ENCODE measurements around the gene GCDH.
A peak's percentile ranks its signal among the peaks of the same experiment; 100 is the strongest.
"Not testable (repeated sequence)": the region's sequence is repeated elsewhere in the genome, so short reads cannot be mapped to it uniquely, and the experiment has no call there.

The GCDH gene

GRCh38 chr19:12890787-12891552 lies at the start of gene GCDH:
GCDH (plus strand) TSS chr19:12891160; CDS start chr19:12891305, 145 bp downstream.
- DNase-seq (ENCODE audit: low read depth in 1 of 2, low spot score in 1 of 2): peak; percentile 86 to 91

- no peak for DNase-seq (ENCODE audit: low read depth in 1 of 2, low spot score in 1 of 2)
These were observed 48.4 kb upstream of the GCDH start for GRCh38 chr19:12842511-12842910.

- no peak for DNase-seq (ENCODE audit: low read depth in 1 of 2, low spot score in 1 of 2)
These were observed 47.6 kb upstream of the GCDH start for GRCh38 chr19:12843328-12843727.

- DNase-seq (ENCODE audit: low read depth in 1 of 2, low spot score in 1 of 2): no peak
These were observed 46.8 kb upstream of the GCDH start for GRCh38 chr19:12843999-12844732.

GRCh38 chr19:12846613-12847012 lies 44.3 kb upstream of the GCDH start:
- not testable (repeated sequence) for DNase-seq (ENCODE audit: low read depth in 1 of 2, low spot score in 1 of 2)

- peak; percentile 70 to 81 for DNase-seq (ENCODE audit: low read depth in 1 of 2, low spot score in 1 of 2)
These were observed 43.5 kb upstream of the GCDH start for GRCh38 chr19:12847159-12848139.

- no peak for DNase-seq (ENCODE audit: low read depth in 1 of 2, low spot score in 1 of 2)
These were observed 34.3 kb upstream of the GCDH start for GRCh38 chr19:12856653-12857052.

GRCh38 chr19:12858041-12858928 lies 32.7 kb upstream of the GCDH start:
- DNase-seq (ENCODE audit: low read depth in 1 of 2, low spot score in 1 of 2): no peak

GRCh38 chr19:12859546-12859945 lies 31.4 kb upstream of the GCDH start:
- DNase-seq (ENCODE audit: low read depth in 1 of 2, low spot score in 1 of 2): no peak

- DNase-seq (ENCODE audit: low read depth in 1 of 2, low spot score in 1 of 2): no peak
These were observed 26.8 kb upstream of the GCDH start for GRCh38 chr19:12864143-12864542.

- no peak for DNase-seq (ENCODE audit: low read depth in 1 of 2, low spot score in 1 of 2)
These were observed 25.9 kb upstream of the GCDH start for GRCh38 chr19:12864721-12865715.

GRCh38 chr19:12865746-12866415 lies 25.1 kb upstream of the GCDH start:
- DNase-seq (ENCODE audit: low read depth in 1 of 2, low spot score in 1 of 2): no peak

- DNase-seq (ENCODE audit: low read depth in 1 of 2, low spot score in 1 of 2): no peak
These were observed 24.4 kb upstream of the GCDH start for GRCh38 chr19:12866416-12867119.

GRCh38 chr19:12867120-12868099 lies 23.6 kb upstream of the GCDH start:
- DNase-seq (ENCODE audit: low read depth in 1 of 2, low spot score in 1 of 2): peak in 1 of 2 donors; percentile 42

- DNase-seq (ENCODE audit: low read depth in 1 of 2, low spot score in 1 of 2): no peak
These were observed 22.3 kb upstream of the GCDH start for GRCh38 chr19:12868540-12869112.

- no peak for DNase-seq (ENCODE audit: low read depth in 1 of 2, low spot score in 1 of 2)
These were observed 19.3 kb upstream of the GCDH start for GRCh38 chr19:12871681-12872080.
